GM23248 (cell line): ENCODE data around the gene TRAPPC3L. TPM values are rescaled to one million over a fixed set of nuclear protein-coding genes. Genes with fewer than 3 reads are reported as not detected.

ENCODE experiments used
- DNase-seq: peaks from one replicate; pipeline ENCODE4 v3.0.0-alpha.2; 2015
- H2AFZ ChIP-seq: fragments of 200-600 bp; sonication (generic); 2 replicates; pipeline ENCODE4 v1.6.1; 2016; ENCODE audit warnings: antibody characterized with exemption
- H3F3A ChIP-seq: fragments of 200-600 bp; sonication (generic); 2 replicates; pipeline ENCODE4 v1.6.1; 2016; ENCODE audit warnings: mild to moderate bottlenecking, antibody characterized with exemption, mixed run types; ENCODE audit not compliant: insufficient read depth
- H3K27ac ChIP-seq: fragments of 200-600 bp; sonication (generic); 2 replicates; pipeline ENCODE4 v1.5.1; 2016; ENCODE audit warnings: mild to moderate bottlenecking
- H3K27me3 ChIP-seq: fragments of 200-600 bp; sonication (generic); replicated peaks from 2 replicates; pipeline ENCODE4 v1.6.1; 2016; ENCODE audit warnings: mild to moderate bottlenecking; ENCODE audit not compliant: insufficient read depth
- H3K36me3 ChIP-seq: fragments of 200-600 bp; sonication (generic); 2 replicates; pipeline ENCODE4 v1.6.1; 2016; ENCODE audit warnings: low read depth, mild to moderate bottlenecking
- H3K4me1 ChIP-seq: fragments of 200-600 bp; sonication (generic); 2 replicates; pipeline ENCODE4 v1.6.1; 2016; ENCODE audit warnings: mild to moderate bottlenecking; ENCODE audit not compliant: insufficient read depth
- H3K4me2 ChIP-seq: fragments of 200-600 bp; sonication (generic); one replicate; pipeline ENCODE4 v1.6.1; 2016; ENCODE audit warnings: mild to moderate bottlenecking; ENCODE audit not compliant: unreplicated experiment
- H3K4me3 ChIP-seq: fragments of 200-600 bp; sonication (generic); 2 replicates; pipeline ENCODE4 v1.5.1; 2016; ENCODE audit warnings: mild to moderate bottlenecking
- H3K79me2 ChIP-seq: fragments of 200-600 bp; sonication (generic); 2 replicates; pipeline ENCODE4 v1.6.1; 2016; ENCODE audit warnings: mild to moderate bottlenecking; ENCODE audit not compliant: insufficient read depth
- H3K9ac ChIP-seq: fragments of 200-600 bp; sonication (generic); 2 replicates; pipeline ENCODE4 v1.6.1; 2016; ENCODE audit warnings: mild to moderate bottlenecking
- H3K9me2 ChIP-seq: fragments of 200-600 bp; sonication (generic); 2 replicates; pipeline ENCODE4 v1.6.1; 2016; ENCODE audit warnings: mixed run types, mild to moderate bottlenecking, moderate library complexity; ENCODE audit not compliant: insufficient read depth
- H3K9me3 ChIP-seq: fragments of 200-600 bp; sonication (generic); one replicate; pipeline ENCODE4 v1.6.1; 2017; ENCODE audit warnings: low read depth
- H4K20me1 ChIP-seq: fragments of 200-600 bp; sonication (generic); 2 replicates; pipeline ENCODE4 v1.6.0; 2016; ENCODE audit not compliant: insufficient read depth
- EZH2 ChIP-seq: fragments of 200-600 bp; sonication (generic); IDR thresholded peaks from 2 replicates; pipeline ENCODE4 v1.6.1; 2018; ENCODE audit warnings: antibody characterized with exemption, mild to moderate bottlenecking; ENCODE audit not compliant: insufficient read depth, poor library complexity, severe bottlenecking
- EZH2phosphoT487 ChIP-seq: fragments of 200-600 bp; sonication (generic); IDR thresholded peaks from 2 replicates; pipeline ENCODE4 v1.6.1; 2018; ENCODE audit warnings: antibody characterized with exemption, moderate library complexity, mild to moderate bottlenecking, low read depth; ENCODE audit not compliant: insufficient read depth
- WGBS, 2 experiments: methylation state at CpG; one replicate each; pipeline ENCODE4 v1.1.6; 2015 to 2017; ENCODE audit warnings: low lambda C conversion rate in 2 of 2, low coverage in 1 of 2; ENCODE audit errors: missing lambda C conversion rate in 2 of 2; 5-methylcytosine and 5-hydroxymethylcytosine counted together
- in situ Hi-C: fragments of 300-500 bp; cut with MboI; formaldehyde crosslinking; loops from 2 replicates; pipeline ENCODE4 v1.15.0; 2020
- polyA plus RNA-seq: library from polyadenylated mRNA; unstranded; fragments of >200 nt; fragmentation: Nextera tagmentation; extraction: Ambion mirVana; gene quantifications from 2 replicates; pipeline ENCODE4 v1.2.1, GENCODE V29; 2016
- total RNA-seq: library from RNA; depleted of rRNA; stranded (reverse); fragments of >200 nt; shearing (Covaris generic); gene quantifications from 2 replicates; pipeline ENCODE4 v1.2.3, GENCODE V29; 2014; rRNA removed

Gene TRAPPC3L
- 1.4 TPM in 1 of 2 replicates, not detected in the other for total RNA-seq
- polyA plus RNA-seq = 0.30 TPM in 1 of 2 replicates, not detected in the other

DNA sequence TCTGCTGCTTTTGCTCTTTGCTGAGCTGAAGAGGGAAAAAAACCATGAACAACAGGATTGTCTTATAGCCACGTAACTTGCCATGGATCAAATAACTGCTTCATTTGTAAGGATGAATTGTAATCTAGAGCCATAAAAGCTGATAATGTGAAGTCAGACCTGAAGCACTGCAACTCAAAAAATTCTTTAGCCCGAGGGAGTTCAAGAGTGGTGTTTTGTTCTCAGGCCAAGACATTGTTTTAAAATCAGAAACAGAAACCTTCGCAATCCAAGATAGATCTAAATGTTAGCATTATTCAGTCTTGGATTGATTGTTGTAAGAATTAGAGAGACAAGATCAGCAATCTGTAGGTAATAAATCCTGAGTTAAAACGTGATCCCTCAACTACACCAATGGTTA lies at the start of gene TRAPPC3L:
TSS of gene TRAPPC3L (minus strand) at position 34 of the 400 bp plus-strand sequence. CDS start 170 bp downstream, outside the sequence.
- peak within 1 kb of the TSS; percentile 79 for H2AFZ ChIP-seq
- in situ Hi-C loops = no loop called here

DNA sequence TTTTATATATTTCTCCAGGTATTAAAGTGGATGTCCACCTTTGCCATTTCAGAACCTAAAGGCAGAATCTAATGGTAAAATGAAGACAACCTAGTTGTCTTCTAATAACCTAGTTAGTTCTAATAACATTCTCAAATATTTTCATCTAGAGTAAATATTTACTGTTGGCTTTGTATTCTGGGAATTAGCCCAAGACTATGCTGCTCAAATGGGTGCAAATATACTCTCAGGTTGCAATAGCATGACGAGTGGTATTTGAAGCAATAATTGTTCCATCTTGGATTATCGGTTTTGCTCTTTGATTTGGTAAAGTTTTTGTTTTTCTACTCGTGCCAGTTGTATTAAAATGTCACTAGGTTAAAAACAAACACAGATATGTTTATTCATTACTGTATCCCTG lies 49.8 kb upstream of the TRAPPC3L start:
- peaks cover 45% of the 10 kb centered on the region for H3K36me3 ChIP-seq
- no peaks in the 10 kb centered on the region for H3K27me3 ChIP-seq
- H3K79me2 ChIP-seq = no peaks in the 10 kb centered on the region
- H3K4me3 ChIP-seq = no peak overlapping the region
- in situ Hi-C loops = no loop called here
- WGBS, 2 experiments = 86 to 87% methylated on average over 3 of the region's 3 CpGs
- no peaks in the 10 kb centered on the region for H3K9me3 ChIP-seq
- no peak for DNase-seq
- no peak overlapping the region for H2AFZ ChIP-seq
- no peaks in the 10 kb centered on the region for H3K9me2 ChIP-seq
- H3K27ac ChIP-seq = no peak overlapping the region
- H3K9ac ChIP-seq = no peak overlapping the region
- no peaks in the 10 kb centered on the region for H3K4me1 ChIP-seq
- TF ChIP-seq EZH2 (no peak), EZH2phosphoT487 (no peak)
- H3F3A ChIP-seq = no peaks in the 10 kb centered on the region
- H4K20me1 ChIP-seq = no peaks in the 10 kb centered on the region
- no peak overlapping the region for H3K4me2 ChIP-seq

More for the DNA sequence above, at the start of gene TRAPPC3L:
- no peaks in the 10 kb centered on the region for H3K79me2 ChIP-seq
- H3F3A ChIP-seq = peaks cover 8% of the 10 kb centered on the region; the same call in 1 of the 2 replicates
- WGBS, 2 experiments = 13 to 14% methylated on average over 4 of the region's 4 CpGs
- TF ChIP-seq EZH2 (no peak), EZH2phosphoT487 (no peak)
- H3K27ac ChIP-seq = no peak within 1 kb of the TSS
- H3K4me3 ChIP-seq = peak within 1 kb of the TSS; percentile 46
- H3K36me3 ChIP-seq = no peaks in the 10 kb centered on the region
- H3K4me2 ChIP-seq = peak within 1 kb of the TSS; percentile 80
- no peaks in the 10 kb centered on the region for H3K9me2 ChIP-seq
- DNase-seq = no peak
- H4K20me1 ChIP-seq = no peaks in the 10 kb centered on the region
- H3K9ac ChIP-seq = peak within 1 kb of the TSS; percentile 33; the same call in 1 of the 2 replicates
- H3K27me3 ChIP-seq = no peaks in the 10 kb centered on the region
- no peaks in the 10 kb centered on the region for H3K9me3 ChIP-seq
- H3K4me1 ChIP-seq = peaks cover 36% of the 10 kb centered on the region

DNA sequence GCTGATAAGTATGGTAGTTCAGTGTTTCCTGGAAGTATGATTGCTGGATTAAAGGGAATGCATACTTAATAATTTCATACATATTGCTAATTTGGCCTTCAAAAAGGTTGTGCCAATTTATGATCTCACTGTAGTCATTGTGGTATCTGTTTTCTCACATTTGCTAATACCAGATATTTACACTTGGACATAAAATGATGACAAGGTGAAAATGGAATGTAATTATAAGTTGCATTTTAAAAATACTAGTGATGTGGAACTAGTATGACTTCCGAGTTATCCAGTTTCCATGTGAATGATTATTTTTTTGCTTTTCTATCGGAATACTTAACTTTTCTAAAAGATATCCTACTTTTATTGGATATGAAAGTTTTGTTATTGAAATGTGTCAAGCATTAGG lies 41.3 kb upstream of the TRAPPC3L start:
- H3K4me1 ChIP-seq = no peaks in the 10 kb centered on the region
- H3K9me2 ChIP-seq = no peaks in the 10 kb centered on the region
- no peak overlapping the region for H3K27ac ChIP-seq
- no peaks in the 10 kb centered on the region for H3K9me3 ChIP-seq
- 96 to 98% methylated on average over 2 of the region's 2 CpGs for WGBS, 2 experiments
- H3K36me3 ChIP-seq = peaks cover 70% of the 10 kb centered on the region
- H4K20me1 ChIP-seq = no peaks in the 10 kb centered on the region
- no peak overlapping the region for H2AFZ ChIP-seq
- H3K79me2 ChIP-seq = peaks cover 70% of the 10 kb centered on the region
- H3K4me3 ChIP-seq = no peak overlapping the region
- no peak overlapping the region for H3K4me2 ChIP-seq
- no peaks in the 10 kb centered on the region for H3K27me3 ChIP-seq
- no peaks in the 10 kb centered on the region for H3F3A ChIP-seq
- H3K9ac ChIP-seq = no peak overlapping the region
- in situ Hi-C loops = no loop called here
- no peak for TF ChIP-seq EZH2
- TF ChIP-seq EZH2phosphoT487 = no peak
- no peak for DNase-seq

DNA sequence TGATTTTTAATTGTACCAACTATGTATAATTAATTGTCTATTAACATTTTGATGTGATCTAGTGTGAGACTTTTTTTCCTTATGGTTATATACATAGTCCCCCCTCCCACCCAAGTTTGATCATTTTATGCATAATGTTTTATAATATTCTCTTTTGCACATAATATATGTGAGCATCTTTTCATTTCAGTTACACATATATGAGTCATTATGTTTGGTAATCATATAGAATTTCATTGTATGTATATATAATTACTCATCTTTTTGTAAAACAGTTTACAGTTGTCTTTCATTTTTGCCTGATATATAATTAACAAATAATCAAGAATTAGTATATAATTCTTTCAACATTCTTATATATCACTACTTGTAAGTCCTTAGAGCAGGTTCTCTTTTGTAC lies 40.8 kb upstream of the TRAPPC3L start:
- Histone ChIP-seq H3K4me3 (no peak overlapping the region), H3K27ac (no peak overlapping the region), H3K4me2 (no peak overlapping the region), H3K36me3 (peaks cover 70% of the 10 kb centered on the region), H3K9me2 (no peaks in the 10 kb centered on the region), H3K9ac (no peak overlapping the region), H3F3A (no peaks in the 10 kb centered on the region), H3K79me2 (peaks cover 74% of the 10 kb centered on the region), H3K27me3 (no peaks in the 10 kb centered on the region), H2AFZ (no peak overlapping the region), H3K4me1 (no peaks in the 10 kb centered on the region), H4K20me1 (no peaks in the 10 kb centered on the region), H3K9me3 (no peaks in the 10 kb centered on the region)
- DNase-seq = no peak
- TF ChIP-seq EZH2phosphoT487 = no peak
- no peak for TF ChIP-seq EZH2
- in situ Hi-C loops = no loop called here

DNA sequence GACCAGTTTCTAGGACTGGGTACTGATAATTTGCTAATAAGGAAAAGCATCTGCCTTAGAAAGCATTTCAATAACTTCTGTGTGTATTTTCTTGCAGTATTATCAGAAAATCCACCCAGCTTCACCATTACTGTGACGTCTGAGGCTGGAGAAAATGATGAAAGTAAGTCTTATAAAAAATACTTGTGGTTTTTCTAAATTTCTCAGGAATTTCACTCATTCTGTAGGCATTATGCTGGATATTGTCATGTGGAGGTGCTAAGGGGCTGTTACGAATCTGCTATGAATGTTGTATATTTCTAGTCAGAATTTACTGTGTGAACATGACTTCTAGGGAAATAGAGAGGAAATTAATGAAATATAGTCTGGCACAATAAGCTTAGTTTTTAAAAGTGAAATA lies 34.7 kb upstream of the TRAPPC3L start:
- 0 out of 2 replicates have a peak overlapping the region, but pooled peaks have one; percentile 27 for H2AFZ ChIP-seq
- no peak overlapping the region for H3K4me3 ChIP-seq
- H3K36me3 ChIP-seq = peaks cover 41% of the 10 kb centered on the region
- H3K9ac ChIP-seq = peak overlapping the region; percentile 26
- TF ChIP-seq EZH2 = no peak
- TF ChIP-seq EZH2phosphoT487 = no peak
- peak overlapping the region; percentile 65 for H3K27ac ChIP-seq
- no peaks in the 10 kb centered on the region for H3K9me2 ChIP-seq
- H3K27me3 ChIP-seq = no peaks in the 10 kb centered on the region
- in situ Hi-C loops = no loop called here
- 20 to 43% methylated on average over 2 of the region's 2 CpGs for WGBS, 2 experiments
- H3K4me2 ChIP-seq = peak overlapping the region; percentile 58
- H3K4me1 ChIP-seq = peaks cover 20% of the 10 kb centered on the region
- no peaks in the 10 kb centered on the region for H3K9me3 ChIP-seq
- H4K20me1 ChIP-seq = no peaks in the 10 kb centered on the region
- H3K79me2 ChIP-seq = peaks cover 98% of the 10 kb centered on the region
- H3F3A ChIP-seq = peaks cover 11% of the 10 kb centered on the region
- peak; percentile 73 for DNase-seq
